Glomerular endothelial cell (primary cell): ENCODE results near the gene TTC28. TPM values are rescaled to one million over a fixed set of nuclear protein-coding genes. Genes with fewer than 3 reads are reported as not detected.

Experiments
- DNase-seq: peaks from one replicate; pipeline ENCODE4 v3.0.0-alpha.2; 2011; ENCODE audit warnings: low read depth, low spot score; ENCODE audit errors: extremely low read depth
- total RNA-seq: library from RNA; depleted of rRNA; stranded (reverse); fragments of >200 nt; gene quantifications from 2 replicates; pipeline ENCODE4 v1.2.3, GENCODE V29; 2015

The TTC28 gene
- total RNA-seq, 1 donor from 2014 or later = 66.5 TPM

DNA sequence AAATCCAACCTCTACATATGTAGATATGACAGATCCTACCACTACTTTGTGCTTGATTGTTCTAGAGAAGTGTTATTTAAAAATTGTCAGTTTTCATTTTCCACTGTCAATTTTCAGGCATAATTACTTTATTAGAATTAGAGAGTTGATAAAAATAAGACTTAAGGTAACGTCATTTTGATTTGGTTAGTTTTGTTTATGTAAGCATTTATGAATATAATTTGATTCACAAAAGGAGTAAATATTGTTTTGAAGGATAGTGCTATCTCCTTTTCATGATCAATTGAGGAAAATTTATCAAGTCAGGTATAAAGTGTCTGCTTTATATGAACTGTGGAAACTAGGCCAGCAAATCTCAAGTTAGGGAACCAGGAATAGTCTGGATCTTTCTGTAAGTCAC is 718.0 kb downstream of the TTC28 start:
- DNase-seq = no peak

DNA sequence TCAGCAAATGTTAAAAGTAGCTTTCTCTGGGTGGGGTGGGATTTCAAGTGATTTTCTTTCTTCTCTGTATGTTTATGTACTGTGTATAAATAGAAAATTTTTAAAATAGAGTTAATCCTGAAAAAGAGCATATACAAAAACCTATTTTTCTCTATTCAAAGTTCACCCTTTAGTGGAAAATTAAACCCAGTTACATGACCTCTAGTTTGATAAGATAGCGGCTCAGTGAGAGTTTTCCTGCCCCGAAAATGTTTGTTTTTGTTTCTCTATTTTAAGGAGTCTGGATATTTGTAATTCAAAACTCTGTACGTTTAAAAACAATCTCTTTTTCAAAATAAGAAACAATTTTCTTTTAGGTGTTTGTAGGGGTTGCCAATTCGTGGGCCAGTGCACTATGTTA is 718.5 kb downstream of the TTC28 start:
- DNase-seq = no peak

DNA sequence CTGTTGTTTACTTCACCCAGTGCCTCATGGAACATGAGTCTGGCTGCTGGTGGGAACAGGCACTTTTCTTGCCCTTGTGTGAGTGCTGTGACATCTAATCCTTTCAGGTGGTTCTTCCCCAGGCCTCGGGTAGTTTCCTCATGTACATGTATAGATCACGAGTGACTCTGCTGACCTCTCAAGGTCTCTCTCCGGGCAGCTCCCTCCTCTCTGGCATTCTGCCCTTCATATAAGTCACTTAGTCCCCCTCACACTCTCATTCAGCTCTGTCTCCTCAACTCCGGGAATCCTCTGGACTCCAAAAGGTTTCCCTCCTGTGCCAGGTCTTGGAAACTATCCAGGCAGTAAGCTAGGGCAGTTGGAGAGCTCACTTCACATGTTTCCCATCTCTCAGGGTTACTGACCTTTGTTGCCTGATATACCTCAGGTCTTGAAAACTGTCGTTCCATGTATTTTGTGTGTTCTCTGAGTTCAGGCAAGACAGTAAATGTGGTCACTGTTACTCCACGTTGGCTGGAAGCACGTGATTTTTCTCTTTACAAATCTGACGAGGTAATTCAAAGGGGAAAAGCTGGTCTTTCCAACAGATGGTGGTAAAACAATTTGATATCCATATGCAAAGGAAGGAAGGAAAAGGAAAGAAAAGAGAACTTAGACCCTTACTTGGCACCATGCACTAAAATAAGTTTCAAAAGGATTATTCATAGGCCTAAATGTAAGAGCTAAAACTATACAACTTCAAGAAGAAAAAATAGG is 720.1 kb downstream of the TTC28 start:
- DNase-seq = no peak

DNA sequence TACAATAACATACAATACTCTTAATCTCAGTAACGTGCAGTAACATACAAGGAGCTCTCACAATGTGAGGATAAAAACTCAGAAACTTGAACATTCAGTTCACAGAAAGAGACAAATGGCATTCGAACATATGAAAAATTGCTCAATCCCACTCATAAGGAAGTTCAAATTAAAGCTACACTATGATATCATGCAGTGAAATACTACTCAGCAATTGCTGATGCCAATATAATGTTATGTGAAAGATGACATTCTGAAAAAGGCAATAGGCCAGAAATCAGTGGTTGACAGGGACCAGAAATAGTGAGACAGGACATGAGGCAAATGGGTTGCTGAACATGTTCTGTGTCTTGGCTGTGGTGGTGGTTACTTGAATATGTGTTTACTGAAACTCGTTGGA is 726.9 kb downstream of the TTC28 start:
- DNase-seq = no peak

DNA sequence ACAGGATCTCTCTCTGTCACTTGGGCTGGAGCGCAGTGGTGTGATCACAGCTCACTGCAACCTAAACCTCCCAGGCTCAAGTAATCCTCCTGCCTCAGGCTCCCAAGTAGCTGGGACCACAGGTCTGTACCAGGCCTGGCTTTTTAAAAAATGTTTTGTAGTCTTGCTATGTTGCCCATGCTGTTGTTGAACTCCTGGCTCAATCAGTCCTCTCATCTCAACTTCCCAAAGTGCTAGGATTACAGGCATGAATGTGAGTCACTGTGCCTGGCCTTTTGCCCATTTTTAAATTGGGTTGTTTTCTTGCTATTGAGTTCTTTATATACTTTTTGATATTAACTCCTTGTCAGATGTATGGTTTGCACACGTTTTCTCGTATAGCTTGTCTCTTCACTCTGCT is 727.5 kb downstream of the TTC28 start:
- DNase-seq = peak; percentile 14

DNA sequence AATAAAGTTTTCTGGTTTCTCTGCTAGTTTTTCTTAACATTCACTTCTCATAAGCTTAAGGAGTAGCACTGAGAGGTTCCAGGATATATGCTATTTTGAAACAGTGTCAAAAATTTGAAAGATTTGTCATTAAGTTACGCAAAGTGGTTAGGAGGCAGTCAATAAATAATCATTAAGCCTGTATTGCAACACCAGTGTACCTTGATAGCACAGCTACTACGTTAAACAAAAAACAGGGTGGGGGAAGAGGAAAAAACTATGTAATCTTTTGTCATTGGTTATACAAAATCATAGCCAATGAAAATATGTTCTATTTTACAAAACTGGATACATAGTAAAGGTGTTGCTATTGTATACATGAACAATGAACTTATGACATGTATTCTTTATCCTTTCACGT is 730.2 kb downstream of the TTC28 start:
- DNase-seq = no peak

DNA sequence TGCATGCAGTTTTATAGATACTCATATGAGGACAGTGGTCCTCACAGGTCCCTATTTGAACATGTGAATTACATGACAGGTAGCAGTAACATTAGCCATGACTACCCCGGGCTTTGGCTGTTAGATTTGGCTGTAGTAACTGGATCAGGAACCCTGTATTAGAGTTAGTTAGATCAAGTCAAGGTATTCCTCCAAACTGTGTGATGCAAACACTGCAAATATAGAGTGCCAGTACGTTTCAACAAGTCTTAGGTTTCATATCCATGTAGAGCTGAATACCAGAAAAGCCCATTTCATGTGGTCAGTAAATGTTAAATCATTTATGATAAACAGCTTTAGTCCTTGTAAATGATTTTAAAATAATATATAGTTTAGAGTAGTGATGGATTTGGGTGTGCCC is 731.1 kb downstream of the TTC28 start:
- no peak for DNase-seq

DNA sequence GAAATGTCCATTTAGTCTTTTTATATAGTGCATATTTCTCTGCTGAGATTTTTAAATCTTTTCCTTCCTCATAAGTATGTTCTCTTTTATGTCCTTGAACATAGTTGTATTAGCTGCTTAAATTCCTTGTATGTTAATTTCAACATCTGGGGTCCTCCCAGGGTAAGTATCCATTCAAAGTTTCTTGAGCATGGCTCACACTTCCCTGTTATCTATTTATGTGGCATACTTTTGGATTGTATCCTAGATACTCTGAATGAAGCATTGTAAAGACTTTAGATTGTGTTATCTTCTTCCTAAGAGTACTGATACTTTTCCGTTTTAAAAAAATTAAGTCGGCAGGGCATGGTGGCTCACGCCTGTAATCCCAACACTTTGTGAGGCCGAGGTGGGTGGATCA is 732.2 kb downstream of the TTC28 start:
- no peak for DNase-seq

DNA sequence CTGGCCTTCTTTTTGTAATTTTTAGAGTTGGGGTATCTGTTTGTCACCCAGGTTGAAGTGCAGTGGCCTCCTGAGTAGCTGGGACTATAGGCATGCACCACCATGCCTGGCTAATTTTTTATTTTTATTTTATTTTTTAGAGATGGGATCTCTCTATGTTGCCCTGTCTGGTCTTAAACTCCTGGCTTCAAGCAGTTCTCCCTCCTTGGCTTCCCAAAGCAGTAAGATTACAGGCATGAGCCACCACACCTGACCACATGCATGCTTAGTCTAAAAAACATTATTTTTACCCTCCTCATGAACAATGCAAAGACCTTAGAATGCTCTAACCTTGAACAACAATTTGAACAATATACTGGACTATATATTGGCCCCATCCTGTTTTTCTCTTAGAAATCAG is 738.5 kb downstream of the TTC28 start:
- no peak for DNase-seq

DNA sequence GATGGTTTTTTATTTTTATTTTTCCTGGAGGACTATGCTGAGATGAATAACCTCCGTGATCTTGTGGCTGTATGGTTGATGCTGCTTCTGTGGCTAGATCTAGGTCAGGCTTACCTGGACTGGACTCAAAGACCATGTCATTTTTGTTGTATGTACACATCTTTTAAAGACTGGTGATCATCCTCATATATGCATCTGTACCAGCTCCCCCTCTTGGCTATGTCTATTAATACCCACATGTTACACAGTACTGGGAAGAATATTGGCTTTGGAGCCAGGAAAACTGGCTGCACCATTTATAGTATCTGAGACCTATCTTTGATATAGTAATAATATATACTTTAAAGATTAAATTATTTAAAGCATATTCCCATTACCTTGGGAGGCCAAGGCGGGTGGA is 742.2 kb downstream of the TTC28 start:
- DNase-seq = no peak

DNA sequence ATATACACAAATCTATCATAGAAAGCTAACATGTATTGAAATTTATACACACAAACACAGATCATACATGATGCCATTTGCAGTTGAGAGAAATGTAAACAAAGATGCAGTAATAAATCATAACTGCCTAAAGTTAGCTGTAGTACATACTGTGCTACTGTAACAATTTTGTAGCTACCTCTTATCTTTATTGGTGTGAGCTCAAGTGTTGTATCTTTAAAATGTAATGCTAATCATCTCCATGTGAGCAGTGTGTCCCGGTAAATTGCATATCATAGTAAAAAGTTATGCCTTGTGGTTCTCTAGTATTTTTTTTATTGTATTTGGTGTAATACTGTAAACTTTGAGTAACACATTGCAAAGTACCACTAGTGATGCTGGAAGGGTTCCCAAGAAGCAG is 743.7 kb downstream of the TTC28 start:
- no peak for DNase-seq

DNA sequence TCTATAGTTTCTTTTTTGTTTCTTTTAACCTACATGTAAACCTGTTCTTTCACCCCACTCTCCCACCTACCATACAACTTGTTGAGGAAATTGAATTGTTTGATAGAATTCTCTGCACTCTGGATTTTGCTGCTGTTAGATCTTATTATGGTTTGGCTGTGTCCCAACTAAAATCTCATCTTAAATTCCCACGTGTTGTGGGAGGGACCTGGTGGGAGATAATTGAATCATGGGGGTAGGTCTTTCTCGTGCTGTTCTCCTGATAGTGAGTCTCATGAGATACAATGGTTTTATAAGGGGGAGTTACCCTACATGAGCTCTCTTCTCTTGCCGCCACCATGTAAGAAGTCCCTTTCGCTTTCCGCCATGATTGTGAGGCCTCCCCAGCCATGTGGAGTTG is 745.6 kb downstream of the TTC28 start:
- DNase-seq = no peak

DNA sequence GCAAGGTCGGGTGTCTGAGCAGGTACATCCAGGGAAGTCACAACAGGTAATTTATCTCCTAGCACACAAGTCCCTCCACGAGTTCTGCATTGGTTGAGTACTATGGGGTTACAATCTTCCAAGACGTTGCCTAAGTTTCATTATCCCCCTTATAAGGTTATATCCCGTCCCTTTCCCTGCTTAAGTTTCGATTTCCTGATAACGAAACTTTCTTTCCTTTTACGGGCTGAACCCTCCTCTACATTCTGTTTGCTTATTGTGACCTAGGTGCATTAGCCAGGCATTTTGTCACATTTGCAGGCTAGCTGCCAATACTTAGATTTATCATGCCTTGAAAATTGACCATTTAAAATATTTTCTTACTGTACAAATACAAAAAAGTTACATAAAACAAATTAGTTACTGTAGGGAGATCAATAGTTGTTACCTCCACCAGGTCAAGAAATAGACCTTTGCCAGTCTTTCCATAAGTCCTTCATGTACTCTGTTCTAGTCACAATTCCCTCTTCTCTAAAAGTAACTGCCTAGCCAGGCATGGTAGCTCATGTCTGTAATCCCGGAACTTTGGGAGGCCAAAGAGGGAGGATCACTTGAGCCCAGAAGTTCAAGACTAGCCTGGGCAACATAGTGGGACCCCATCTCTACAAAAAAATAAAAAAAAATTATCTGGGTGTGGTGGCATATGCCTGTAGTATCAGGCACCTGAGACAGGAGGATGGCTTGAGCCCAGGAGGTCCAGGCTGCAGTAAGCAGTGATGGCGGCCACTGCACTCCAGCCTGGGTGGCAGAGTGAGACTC is 746.3 kb downstream of the TTC28 start:
- DNase-seq = no peak

DNA sequence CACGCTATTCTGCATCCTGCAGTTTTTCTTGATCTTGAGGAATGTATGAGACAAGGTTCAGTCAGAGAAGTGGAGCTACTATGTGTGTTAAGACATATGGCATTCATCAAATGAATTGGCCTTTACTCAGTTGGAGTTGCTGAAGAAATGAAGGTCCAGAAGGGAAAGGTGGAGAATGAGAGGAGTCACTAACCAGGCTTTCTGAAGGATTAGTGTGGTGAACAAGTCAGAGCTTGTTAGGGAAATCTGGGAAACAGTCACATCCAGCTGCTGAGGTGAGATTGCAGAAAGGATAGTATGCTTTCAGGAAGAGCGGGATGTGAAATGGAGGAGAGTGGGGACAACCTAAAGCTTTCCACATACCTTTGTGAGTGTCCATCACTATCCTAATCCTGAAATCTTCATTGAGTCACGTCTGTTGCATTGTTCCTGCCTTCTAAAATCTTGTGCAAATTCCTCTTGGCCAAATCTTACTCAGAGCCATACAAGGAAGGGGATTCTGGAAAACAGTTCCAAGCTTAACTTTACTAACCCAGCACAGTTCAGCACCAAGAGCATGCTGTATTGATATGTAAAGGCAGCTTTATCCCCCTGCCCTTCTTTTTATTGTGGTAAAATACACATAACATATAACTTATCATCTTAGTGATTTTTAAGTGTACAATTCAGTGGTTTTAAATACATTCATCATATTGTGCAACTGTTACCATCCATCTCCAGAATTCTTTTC is 749.1 kb downstream of the TTC28 start:
- DNase-seq = no peak

Other genes with a start within 250 kb of the TTC28 start
- 8.5 and 19.3 TPM in 2 replicates for gene CHEK2, start 62.0 kb upstream of the TTC28 start, total RNA-seq
- 14.3 and 27.8 TPM in 2 replicates for gene HSCB, start 62.2 kb upstream of the TTC28 start, total RNA-seq
- 18.3 and 23.5 TPM in 2 replicates for gene CCDC117, start 92.9 kb upstream of the TTC28 start, total RNA-seq
- 92.4 and 125 TPM in 2 replicates for gene XBP1, start 120.7 kb upstream of the TTC28 start, total RNA-seq
- 5.2 and 6.4 TPM in 2 replicates for gene ZNRF3, start 203.7 kb upstream of the TTC28 start, total RNA-seq